Measurements from ENCODE around the gene PLK2. TPM values are rescaled to one million over a fixed set of nuclear protein-coding genes. Genes with fewer than 3 reads are reported as not detected.

Gene PLK2
- polyA plus RNA-seq, 2 of the 4 experiments (the other 2 are of a cell fraction): 168 to 230 TPM

DNA sequence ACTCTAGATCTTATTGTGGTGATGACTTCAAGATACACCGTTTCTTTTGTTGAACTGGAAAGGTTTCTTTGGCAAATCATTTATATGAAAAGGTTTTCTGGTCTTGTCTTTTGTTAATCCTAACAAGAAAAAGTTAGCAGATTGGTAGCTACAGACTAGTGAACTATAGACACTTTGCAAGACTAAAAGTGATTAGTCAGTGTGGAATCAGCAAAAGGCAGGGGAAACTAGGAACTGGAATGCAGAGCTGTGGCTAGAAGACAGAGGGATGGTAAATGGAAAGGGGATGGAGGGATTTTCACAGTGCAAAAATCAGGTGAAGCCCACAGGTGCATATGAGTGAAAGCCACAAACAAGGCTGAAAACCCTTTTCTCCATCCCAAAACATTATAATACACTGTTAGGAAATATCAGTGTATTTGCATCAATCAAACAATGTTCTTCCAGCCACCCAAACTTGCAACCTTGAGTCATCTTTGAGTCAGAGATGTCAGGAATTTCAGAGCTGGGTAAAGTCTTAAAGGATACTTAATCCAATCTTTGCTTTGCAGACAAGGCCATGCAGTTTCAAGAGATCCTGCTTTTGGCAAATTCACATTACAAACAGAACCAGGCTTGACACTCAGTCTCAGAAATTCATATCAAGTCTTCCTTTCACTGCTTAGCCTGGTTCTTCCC is 52.7 kb downstream of the PLK2 start (continued):
- TF ChIP-seq MAZ (IDR thresholded peaks at IDR 0.05; ENCODE audit: borderline replicate concordance, low read depth, low read length) (no peak), CBX2 (IDR thresholded peaks at IDR 0.05; ENCODE audit: borderline replicate concordance, low read depth) (no peak), POLR2A (IDR thresholded peaks at IDR 0.05; ENCODE audit: low read length) (no peak), NPAS2 (CRISPR knock-in tag; IDR thresholded peaks at IDR 0.05; ENCODE audit: borderline replicate concordance) (no peak), NR3C1 (IDR thresholded peaks at IDR 0.05) (no peak), RARB (CRISPR knock-in tag; IDR thresholded peaks at IDR 0.05) (no peak), SREBF2 (IDR thresholded peaks at IDR 0.05) (no peak), BCL3 (IDR thresholded peaks at IDR 0.05) (0 out of 3 replicates have a peak, but pooled peaks have one; percentile 31), MAFK (IDR thresholded peaks at IDR 0.05; ENCODE audit: partially characterized antibody) (peak; percentile 86), TFCP2L1 (CRISPR knock-in tag; IDR thresholded peaks at IDR 0.05) (no peak), CBX8 (IDR thresholded peaks at IDR 0.05) (no peak), KDM1A (IDR thresholded peaks at IDR 0.05; ENCODE audit: low read depth) (no peak), HOXB13 (CRISPR knock-in tag; IDR thresholded peaks at IDR 0.05; ENCODE audit: low read depth) (no peak), JUNB (IDR thresholded peaks at IDR 0.05) (peak; percentile 87), SMC3 (IDR thresholded peaks at IDR 0.05) (no peak), ZSCAN20 (CRISPR knock-in tag; IDR thresholded peaks at IDR 0.05) (no peak), JUN (IDR thresholded peaks at IDR 0.05) (peak in 1 of 2 experiments; percentile 59; a peak in 2 of 5 replicates), KDM5A (IDR thresholded peaks at IDR 0.05) (no peak)
- TF ChIP-seq, protein P1, sequence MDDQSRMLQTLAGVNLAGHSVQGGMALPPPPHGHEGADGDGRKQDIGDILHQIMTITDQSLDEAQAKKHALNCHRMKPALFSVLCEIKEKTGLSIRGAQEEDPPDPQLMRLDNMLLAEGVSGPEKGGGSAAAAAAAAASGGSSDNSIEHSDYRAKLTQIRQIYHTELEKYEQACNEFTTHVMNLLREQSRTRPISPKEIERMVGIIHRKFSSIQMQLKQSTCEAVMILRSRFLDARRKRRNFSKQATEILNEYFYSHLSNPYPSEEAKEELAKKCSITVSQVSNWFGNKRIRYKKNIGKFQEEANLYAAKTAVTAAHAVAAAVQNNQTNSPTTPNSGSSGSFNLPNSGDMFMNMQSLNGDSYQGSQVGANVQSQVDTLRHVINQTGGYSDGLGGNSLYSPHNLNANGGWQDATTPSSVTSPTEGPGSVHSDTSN (IDR thresholded peaks at IDR 0.05): no peak
- TF ChIP-seq, protein P2, sequence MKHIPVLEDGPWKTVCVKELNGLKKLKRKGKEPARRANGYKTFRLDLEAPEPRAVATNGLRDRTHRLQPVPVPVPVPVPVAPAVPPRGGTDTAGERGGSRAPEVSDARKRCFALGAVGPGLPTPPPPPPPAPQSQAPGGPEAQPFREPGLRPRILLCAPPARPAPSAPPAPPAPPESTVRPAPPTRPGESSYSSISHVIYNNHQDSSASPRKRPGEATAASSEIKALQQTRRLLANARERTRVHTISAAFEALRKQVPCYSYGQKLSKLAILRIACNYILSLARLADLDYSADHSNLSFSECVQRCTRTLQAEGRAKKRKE (CRISPR knock-in tag; IDR thresholded peaks at IDR 0.05; ENCODE audit: low read depth): no peak
- TF ChIP-seq, protein P3, sequence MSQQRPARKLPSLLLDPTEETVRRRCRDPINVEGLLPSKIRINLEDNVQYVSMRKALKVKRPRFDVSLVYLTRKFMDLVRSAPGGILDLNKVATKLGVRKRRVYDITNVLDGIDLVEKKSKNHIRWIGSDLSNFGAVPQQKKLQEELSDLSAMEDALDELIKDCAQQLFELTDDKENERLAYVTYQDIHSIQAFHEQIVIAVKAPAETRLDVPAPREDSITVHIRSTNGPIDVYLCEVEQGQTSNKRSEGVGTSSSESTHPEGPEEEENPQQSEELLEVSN (IDR thresholded peaks at IDR 0.05; ENCODE audit: borderline replicate concordance, low read depth): no peak
- TF ChIP-seq, protein P4, sequence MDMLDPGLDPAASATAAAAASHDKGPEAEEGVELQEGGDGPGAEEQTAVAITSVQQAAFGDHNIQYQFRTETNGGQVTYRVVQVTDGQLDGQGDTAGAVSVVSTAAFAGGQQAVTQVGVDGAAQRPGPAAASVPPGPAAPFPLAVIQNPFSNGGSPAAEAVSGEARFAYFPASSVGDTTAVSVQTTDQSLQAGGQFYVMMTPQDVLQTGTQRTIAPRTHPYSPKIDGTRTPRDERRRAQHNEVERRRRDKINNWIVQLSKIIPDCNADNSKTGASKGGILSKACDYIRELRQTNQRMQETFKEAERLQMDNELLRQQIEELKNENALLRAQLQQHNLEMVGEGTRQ (IDR thresholded peaks at IDR 0.05): no peak
- TF ChIP-seq, protein P5, sequence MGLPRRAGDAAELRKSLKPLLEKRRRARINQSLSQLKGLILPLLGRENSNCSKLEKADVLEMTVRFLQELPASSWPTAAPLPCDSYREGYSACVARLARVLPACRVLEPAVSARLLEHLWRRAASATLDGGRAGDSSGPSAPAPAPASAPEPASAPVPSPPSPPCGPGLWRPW (IDR thresholded peaks at IDR 0.05): no peak

DNA sequence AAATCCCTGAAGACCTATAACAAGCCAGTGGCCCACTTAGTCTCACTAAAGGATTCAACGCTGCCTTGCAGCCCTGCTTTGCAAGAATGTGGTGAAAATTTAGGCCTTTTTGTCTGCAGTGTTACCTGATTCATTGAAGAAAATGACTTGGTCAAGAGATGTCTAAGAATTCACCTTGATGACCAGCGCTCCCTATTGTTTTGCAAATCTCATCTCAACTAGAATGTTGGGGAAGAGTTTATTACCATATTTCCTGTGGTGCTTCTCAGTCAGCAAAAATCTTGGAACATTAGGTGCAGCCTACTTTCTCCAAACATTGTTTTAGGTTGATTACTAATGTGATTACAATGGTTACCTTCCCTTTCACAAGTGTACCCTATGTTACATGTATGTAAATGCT is 53.5 kb downstream of the PLK2 start:
- WGBS (ENCODE audit: missing lambda C conversion rate): 94% methylated on average over 2 of the region's 2 CpGs
- POLR2A ChIA-PET: interaction anchor here (1.3 to 1.4 kb wide), 3 partner anchors 46 to 218 kb away, joined by 3 to 5 read pairs (median 4); no protein-coding TSS in a partner anchor
- CTCF ChIA-PET: no interaction called here
- peaks cover 52% of the 10 kb centered on the region for H3K4me1 ChIP-seq
- no peaks in the 10 kb centered on the region for H3K9me3 ChIP-seq
- FAIRE-seq (no peak), DNase-seq (ENCODE audit: low read depth in 1 of 2, low spot score in 1 of 2) (no peak), ATAC-seq (no peak)
- peak overlapping the region; percentile 64 for H3K4me2 ChIP-seq
- H3K27ac ChIP-seq: peak overlapping the region; percentile 84
- no peak overlapping the region for H3K4me3 ChIP-seq
- TF ChIP-seq SMC3 (IDR thresholded peaks at IDR 0.05) (no peak), RAD21 (conservative IDR thresholded peaks at IDR 0.05 in 1 of 2, IDR thresholded peaks at IDR 0.05 in 1 of 2) (no peak), HOXA7 (CRISPR knock-in tag; IDR thresholded peaks at IDR 0.05) (no peak), HOXB5 (CRISPR knock-in tag; IDR thresholded peaks at IDR 0.05) (no peak), PHF8 (IDR thresholded peaks at IDR 0.05; ENCODE audit: borderline replicate concordance, low read depth) (no peak), NR3C1 (IDR thresholded peaks at IDR 0.05) (no peak), CBX2 (IDR thresholded peaks at IDR 0.05; ENCODE audit: borderline replicate concordance, low read depth) (no peak), HOXB13 (CRISPR knock-in tag; IDR thresholded peaks at IDR 0.05; ENCODE audit: low read depth) (no peak), GATA3 (IDR thresholded peaks at IDR 0.05; ENCODE audit: borderline replicate concordance) (no peak), HMGXB4 (CRISPR knock-in tag; IDR thresholded peaks at IDR 0.05; ENCODE audit: borderline replicate concordance) (no peak)
- TF ChIP-seq, protein P1 (IDR thresholded peaks at IDR 0.05): no peak
- TF ChIP-seq, protein P4 (IDR thresholded peaks at IDR 0.05): no peak
- TF ChIP-seq, protein P5 (IDR thresholded peaks at IDR 0.05): no peak

Measured in A549 (cell line).